ENCODE data around the gene C1orf87.
A peak's percentile ranks its signal among the peaks of the same experiment; 100 is the strongest.

Gene C1orf87

DNA sequence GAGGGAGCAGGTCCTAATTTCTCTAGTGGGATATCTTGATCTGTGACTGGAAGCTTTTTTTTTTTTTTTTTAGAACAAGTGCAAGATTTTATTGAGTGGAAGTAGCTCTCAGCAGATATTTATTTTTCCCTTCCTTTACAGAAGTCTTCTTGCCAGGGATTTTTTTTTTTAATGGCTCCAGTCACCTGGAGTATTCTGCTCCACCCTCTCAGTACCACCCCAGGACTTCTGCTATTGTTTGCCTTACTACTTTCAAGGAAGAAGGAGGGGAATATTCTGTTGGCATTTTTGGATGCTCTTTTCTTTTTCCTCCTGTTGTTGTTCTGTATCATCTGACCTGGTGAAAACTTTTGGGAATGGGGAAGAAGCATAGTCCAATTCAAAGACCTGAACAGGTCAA lies 123.9 kb downstream of the C1orf87 start:
- Histone ChIP-seq H3K27me3 (ENCODE audit: control insufficient read depth, insufficient read depth, low read length) (no peaks in the 10 kb centered on the region), H3K4me1 (ENCODE audit: control insufficient read depth, insufficient read depth, low read length) (no peaks in the 10 kb centered on the region), H3K4me3 (ENCODE audit: low read length) (no peak overlapping the region), H3K36me3 (ENCODE audit: control insufficient read depth, insufficient read depth, low read length) (no peaks in the 10 kb centered on the region), H3K27ac (ENCODE audit: low read length) (no peak overlapping the region), H3K9me3 (ENCODE audit: control insufficient read depth, insufficient read depth, low read length) (no peaks in the 10 kb centered on the region)
- no peak for DNase-seq (ENCODE audit: low read depth, low spot score)

DNA sequence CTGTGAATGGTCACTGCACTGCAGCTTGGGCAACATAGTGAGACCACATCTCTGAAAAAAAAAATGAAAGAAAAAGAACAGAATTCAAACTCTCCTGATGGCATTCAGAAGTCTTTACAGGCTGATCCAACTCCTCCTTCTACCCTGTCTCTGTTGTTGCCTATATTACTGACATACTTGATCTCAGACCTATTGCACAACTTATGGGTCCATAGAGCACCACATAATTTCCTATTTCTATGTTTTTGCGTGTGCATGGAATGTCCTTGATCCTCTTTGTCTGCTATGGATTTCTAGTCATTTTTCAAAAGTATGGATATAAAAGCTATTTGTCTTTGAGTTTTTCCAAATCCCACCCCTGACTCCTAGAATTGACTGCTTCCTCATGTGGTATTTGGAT lies 124.6 kb downstream of the C1orf87 start:
- Histone ChIP-seq H3K36me3 (ENCODE audit: control insufficient read depth, insufficient read depth, low read length) (no peaks in the 10 kb centered on the region), H3K9me3 (ENCODE audit: control insufficient read depth, insufficient read depth, low read length) (no peaks in the 10 kb centered on the region), H3K4me3 (ENCODE audit: low read length) (no peak overlapping the region), H3K27ac (ENCODE audit: low read length) (no peak overlapping the region), H3K27me3 (ENCODE audit: control insufficient read depth, insufficient read depth, low read length) (no peaks in the 10 kb centered on the region), H3K4me1 (ENCODE audit: control insufficient read depth, insufficient read depth, low read length) (no peaks in the 10 kb centered on the region)
- DNase-seq (ENCODE audit: low read depth, low spot score): no peak
- no CpG with 5 or more reads among the region's 1 CpG for WGBS (ENCODE audit: insufficient coverage, insufficient read length)

DNA sequence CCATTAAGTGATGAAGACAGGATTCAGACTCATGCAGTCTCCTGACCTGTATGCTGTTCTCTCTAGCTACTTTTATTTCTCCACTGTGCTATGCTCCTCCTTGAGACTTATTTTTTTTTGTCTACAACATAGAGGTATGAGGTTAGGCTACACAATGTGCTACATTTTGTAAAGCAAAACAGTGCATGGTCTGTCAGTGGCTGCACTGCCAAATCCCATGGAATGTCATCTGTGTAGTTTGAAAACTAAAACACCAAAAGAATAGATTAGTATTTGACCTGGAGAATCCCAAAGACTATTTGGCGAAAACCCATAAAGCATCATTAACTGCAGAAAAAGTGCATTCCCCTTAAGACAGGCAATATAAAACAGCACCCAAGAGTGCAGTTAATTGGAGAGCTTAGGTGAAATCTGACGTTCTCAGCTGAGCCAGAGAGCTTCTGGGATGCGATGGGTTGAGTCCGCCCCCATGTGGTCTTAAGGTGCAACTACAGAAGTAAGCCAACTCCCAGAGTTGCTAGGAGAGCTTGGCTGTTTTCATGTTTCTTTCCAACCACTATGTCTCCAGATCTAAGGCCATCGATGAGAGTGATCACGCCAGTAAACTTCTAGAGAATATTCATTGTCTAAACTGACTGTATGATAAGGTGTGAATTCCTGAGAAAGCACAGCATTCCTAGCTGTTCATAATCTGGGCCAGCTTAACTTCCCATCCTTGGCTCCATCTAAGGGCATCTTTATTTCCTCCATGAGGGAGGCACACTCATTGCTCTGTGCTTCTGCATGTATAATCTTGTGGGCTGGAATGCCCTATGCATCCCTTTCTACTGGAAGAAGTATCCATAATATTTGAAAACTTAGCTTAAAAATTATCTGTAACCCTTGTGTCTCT lies 126.3 kb downstream of the C1orf87 start:
- WGBS (ENCODE audit: insufficient coverage, insufficient read length): no CpG with 5 or more reads among the region's 6 CpGs
- DNase-seq (ENCODE audit: low read depth, low spot score): peak; percentile 43
- Histone ChIP-seq H3K27ac (ENCODE audit: low read length) (no peak overlapping the region), H3K4me3 (ENCODE audit: low read length) (no peak overlapping the region), H3K36me3 (ENCODE audit: control insufficient read depth, insufficient read depth, low read length) (no peaks in the 10 kb centered on the region), H3K27me3 (ENCODE audit: control insufficient read depth, insufficient read depth, low read length) (no peaks in the 10 kb centered on the region), H3K9me3 (ENCODE audit: control insufficient read depth, insufficient read depth, low read length) (no peaks in the 10 kb centered on the region), H3K4me1 (ENCODE audit: control insufficient read depth, insufficient read depth, low read length) (no peaks in the 10 kb centered on the region)

DNA sequence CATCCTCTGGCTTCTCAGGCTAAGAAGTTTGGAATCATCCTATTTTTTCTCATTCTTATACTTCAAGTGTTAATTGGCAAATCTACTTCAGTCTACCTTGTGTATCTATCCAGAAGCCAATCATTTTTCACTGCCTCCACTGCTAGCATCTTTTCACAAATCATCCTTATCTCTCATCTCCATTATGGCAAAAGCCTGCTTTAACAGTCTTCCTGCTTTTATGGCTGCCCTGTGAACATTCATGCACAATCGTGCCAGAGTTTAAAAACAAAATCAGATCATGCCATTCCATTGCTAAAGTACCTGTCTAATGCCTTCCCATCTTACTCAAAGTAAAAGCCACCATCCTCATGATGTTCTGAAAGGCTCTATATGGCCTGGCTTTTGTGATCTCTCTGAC lies 127.8 kb downstream of the C1orf87 start:
- no peaks in the 10 kb centered on the region for H3K4me1 ChIP-seq (ENCODE audit: control insufficient read depth, insufficient read depth, low read length)
- no CpG with 5 or more reads among the region's 1 CpG for WGBS (ENCODE audit: insufficient coverage, insufficient read length)
- H3K4me3 ChIP-seq (ENCODE audit: low read length): no peak overlapping the region
- no peaks in the 10 kb centered on the region for H3K36me3 ChIP-seq (ENCODE audit: control insufficient read depth, insufficient read depth, low read length)
- H3K9me3 ChIP-seq (ENCODE audit: control insufficient read depth, insufficient read depth, low read length): no peaks in the 10 kb centered on the region
- H3K27me3 ChIP-seq (ENCODE audit: control insufficient read depth, insufficient read depth, low read length): no peaks in the 10 kb centered on the region
- H3K27ac ChIP-seq (ENCODE audit: low read length): no peak overlapping the region
- no peak for DNase-seq (ENCODE audit: low read depth, low spot score)
